Anterior cingulate cortex (tissue), 58 donors: ENCODE results near the gene PRKAG3.
A peak's percentile ranks its signal among the peaks of the same experiment; 100 is the strongest.
"Not testable (repeated sequence)": the region's sequence is repeated elsewhere in the genome, so short reads cannot be mapped to it uniquely, and the experiment has no call there.

Experiments
- DNase-seq, 58 donors: peaks; one replicate each; lab custom pipeline; 2025; lab: John Stamatoyannopoulos, UW

PRKAG3 gene

GRCh38 chr2:218788529-218789255, 42.9 kb downstream of the PRKAG3 start:
- no peak for DNase-seq

GRCh38 chr2:218786133-218786532, 45.5 kb downstream of the PRKAG3 start:
- no peak for DNase-seq

GRCh38 chr2:218785103-218785502, 46.5 kb downstream of the PRKAG3 start:
- DNase-seq = no peak

GRCh38 chr2:218783688-218784087, 47.9 kb downstream of the PRKAG3 start:
- DNase-seq = peak in 2 of 58 donors; percentile 3 to 38

GRCh38 chr2:218782528-218782844, 49.1 kb downstream of the PRKAG3 start:
- peak in 1 of 58 donors; percentile 35 for DNase-seq

- peak in 46 of 58 donors; percentile 5 to 80 (median 53) for DNase-seq
These were observed 49.7 kb downstream of the PRKAG3 start, which contains the start of gene CYP27A1 for GRCh38 chr2:218781691-218782527. Gene CYP27A1 (plus strand): TSS chr2:218782147. CDS start chr2:218782183, 36 bp downstream.

GRCh38 chr2:218780851-218781690, 50.5 kb downstream of the PRKAG3 start:
- DNase-seq = no peak

- no peak for DNase-seq
These were observed 51.6 kb downstream of the PRKAG3 start for GRCh38 chr2:218780046-218780445.

GRCh38 chr2:218777276-218777990, 54.2 kb downstream of the PRKAG3 start:
- DNase-seq = no peak

- no peak for DNase-seq
These were observed 55.1 kb downstream of the PRKAG3 start for GRCh38 chr2:218776488-218776887.

- no peak for DNase-seq
These were observed 57.7 kb downstream of the PRKAG3 start for GRCh38 chr2:218773881-218774280.

GRCh38 chr2:218772759-218773158, 58.8 kb downstream of the PRKAG3 start:
- not testable (repeated sequence) for DNase-seq
